GM12865 (cell line): ENCODE results near the gene NRM.
"Not testable (repeated sequence)": the region's sequence is repeated elsewhere in the genome, so short reads cannot be mapped to it uniquely, and the experiment has no call there.

Source experiments
- DNase-seq: peaks from one replicate; pipeline ENCODE4 v3.0.0; 2010; ENCODE audit warnings: low read depth
- H3K4me3 ChIP-seq: 2 replicates; pipeline ENCODE4 v1.5.1; 2011; ENCODE audit warnings: mild to moderate bottlenecking, low read depth, low read length, control low read depth
- CTCF ChIP-seq: IDR thresholded peaks from 2 replicates; pipeline ENCODE4 v1.5.1; 2011; ENCODE audit warnings: low read length, control low read depth, low read depth, inconsistent platforms; ENCODE audit not compliant: insufficient read depth; ENCODE audit errors: missing control alignments

The NRM gene

GRCh38 chr6:30679765-30680535 lies 10.8 kb downstream of the NRM start:
- H3K4me3 ChIP-seq: peak overlapping the region; percentile 96
- no peak for DNase-seq
- no peak for TF ChIP-seq CTCF

- TF ChIP-seq CTCF: peak; percentile 96
- peak overlapping the region; percentile 96 for H3K4me3 ChIP-seq
- DNase-seq: peak; percentile 92
Observed at GRCh38 chr6:30678964-30679726, 11.6 kb downstream of the NRM start.

- no peak for DNase-seq
- TF ChIP-seq CTCF: no peak
- no peak overlapping the region for H3K4me3 ChIP-seq
Observed at GRCh38 chr6:30676660-30677285, 14.0 kb downstream of the NRM start.

- peak; percentile 78 for TF ChIP-seq CTCF
- H3K4me3 ChIP-seq: peak within 1 kb of the TSS; percentile 65
- DNase-seq: peak; percentile 98
Observed at GRCh38 chr6:30672445-30673253, 18.1 kb downstream of the NRM start, which contains the start of gene DHX16. DHX16 (minus strand) TSS chr6:30673006; CDS start chr6:30672841, 165 bp downstream.

- peak; percentile 15 for TF ChIP-seq CTCF
- H3K4me3 ChIP-seq: no peak overlapping the region
- no peak for DNase-seq
Observed at GRCh38 chr6:30670760-30671527, 19.8 kb downstream of the NRM start.

GRCh38 chr6:30666300-30666699 lies 24.5 kb downstream of the NRM start:
- not testable (repeated sequence) for DNase-seq, H3K4me3 ChIP-seq
